ENCODE results near the gene PRMT1.

The PRMT1 gene

GRCh38 chr19:49685845-49686332 is 8.8 kb downstream of the PRMT1 start:
- no peak for DNase-seq (ENCODE audit: low read depth)
- TF ChIP-seq, protein P1, sequence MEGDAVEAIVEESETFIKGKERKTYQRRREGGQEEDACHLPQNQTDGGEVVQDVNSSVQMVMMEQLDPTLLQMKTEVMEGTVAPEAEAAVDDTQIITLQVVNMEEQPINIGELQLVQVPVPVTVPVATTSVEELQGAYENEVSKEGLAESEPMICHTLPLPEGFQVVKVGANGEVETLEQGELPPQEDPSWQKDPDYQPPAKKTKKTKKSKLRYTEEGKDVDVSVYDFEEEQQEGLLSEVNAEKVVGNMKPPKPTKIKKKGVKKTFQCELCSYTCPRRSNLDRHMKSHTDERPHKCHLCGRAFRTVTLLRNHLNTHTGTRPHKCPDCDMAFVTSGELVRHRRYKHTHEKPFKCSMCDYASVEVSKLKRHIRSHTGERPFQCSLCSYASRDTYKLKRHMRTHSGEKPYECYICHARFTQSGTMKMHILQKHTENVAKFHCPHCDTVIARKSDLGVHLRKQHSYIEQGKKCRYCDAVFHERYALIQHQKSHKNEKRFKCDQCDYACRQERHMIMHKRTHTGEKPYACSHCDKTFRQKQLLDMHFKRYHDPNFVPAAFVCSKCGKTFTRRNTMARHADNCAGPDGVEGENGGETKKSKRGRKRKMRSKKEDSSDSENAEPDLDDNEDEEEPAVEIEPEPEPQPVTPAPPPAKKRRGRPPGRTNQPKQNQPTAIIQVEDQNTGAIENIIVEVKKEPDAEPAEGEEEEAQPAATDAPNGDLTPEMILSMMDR (IDR thresholded peaks at IDR 0.05; ENCODE audit: low read depth, low read length, missing control alignments) = no peak
- H3K4me3 ChIP-seq (ENCODE audit: low read depth, low read length) = no peak overlapping the region

DNA sequence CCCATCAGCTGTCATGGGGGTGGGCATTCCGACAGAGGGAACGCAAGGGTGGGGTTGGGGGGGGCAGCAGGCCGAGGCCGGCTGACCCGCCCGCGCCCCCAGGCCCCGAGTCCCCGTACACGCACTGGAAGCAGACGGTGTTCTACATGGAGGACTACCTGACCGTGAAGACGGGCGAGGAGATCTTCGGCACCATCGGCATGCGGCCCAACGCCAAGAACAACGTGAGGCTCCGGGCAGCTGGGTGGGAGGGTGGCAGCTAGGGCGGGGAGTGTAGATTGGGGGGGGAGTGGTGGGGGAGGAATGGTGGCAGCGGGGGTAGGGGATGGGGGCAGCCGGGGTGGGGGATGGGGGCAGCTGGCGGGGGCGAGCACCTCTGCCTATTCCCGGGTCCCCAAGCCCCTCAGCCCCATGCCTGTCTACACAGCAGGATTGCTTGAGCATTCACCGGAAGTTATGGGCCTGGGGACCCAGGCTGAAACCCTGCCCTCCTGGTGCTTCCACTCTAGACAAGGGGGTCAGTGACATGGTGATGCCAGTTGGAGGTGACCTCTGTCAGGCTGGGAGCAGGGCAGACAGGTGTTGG is 9.5 kb downstream of the PRMT1 start:
- no peak for DNase-seq (ENCODE audit: low read depth)
- no peak overlapping the region for H3K4me3 ChIP-seq (ENCODE audit: low read depth, low read length)
- TF ChIP-seq, protein P1 (IDR thresholded peaks at IDR 0.05; ENCODE audit: low read depth, low read length, missing control alignments) = no peak

DNA sequence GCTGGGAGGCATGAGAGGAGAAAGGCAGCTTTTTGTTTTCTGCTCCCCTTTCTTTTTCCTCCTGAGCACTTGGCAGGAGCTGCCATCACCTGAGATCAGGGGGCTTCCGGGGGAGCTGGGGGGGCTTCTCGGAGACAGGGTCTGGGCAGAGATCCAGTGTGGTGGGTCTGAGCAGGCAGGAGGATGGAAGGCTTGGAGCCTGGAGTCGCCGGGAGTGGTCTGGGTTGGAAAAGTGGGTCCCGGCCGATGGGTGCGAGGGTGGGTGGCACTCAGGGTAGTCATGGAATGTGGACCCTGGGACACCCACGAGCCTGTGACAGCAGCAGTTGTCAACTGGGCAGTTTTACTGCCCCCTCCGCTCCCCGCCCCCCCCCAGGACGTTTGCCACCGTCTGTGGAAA is 10.1 kb downstream of the PRMT1 start:
- no peak overlapping the region for H3K4me3 ChIP-seq (ENCODE audit: low read depth, low read length)
- no peak for DNase-seq (ENCODE audit: low read depth)
- TF ChIP-seq, protein P1 (IDR thresholded peaks at IDR 0.05; ENCODE audit: low read depth, low read length, missing control alignments) = no peak

DNA sequence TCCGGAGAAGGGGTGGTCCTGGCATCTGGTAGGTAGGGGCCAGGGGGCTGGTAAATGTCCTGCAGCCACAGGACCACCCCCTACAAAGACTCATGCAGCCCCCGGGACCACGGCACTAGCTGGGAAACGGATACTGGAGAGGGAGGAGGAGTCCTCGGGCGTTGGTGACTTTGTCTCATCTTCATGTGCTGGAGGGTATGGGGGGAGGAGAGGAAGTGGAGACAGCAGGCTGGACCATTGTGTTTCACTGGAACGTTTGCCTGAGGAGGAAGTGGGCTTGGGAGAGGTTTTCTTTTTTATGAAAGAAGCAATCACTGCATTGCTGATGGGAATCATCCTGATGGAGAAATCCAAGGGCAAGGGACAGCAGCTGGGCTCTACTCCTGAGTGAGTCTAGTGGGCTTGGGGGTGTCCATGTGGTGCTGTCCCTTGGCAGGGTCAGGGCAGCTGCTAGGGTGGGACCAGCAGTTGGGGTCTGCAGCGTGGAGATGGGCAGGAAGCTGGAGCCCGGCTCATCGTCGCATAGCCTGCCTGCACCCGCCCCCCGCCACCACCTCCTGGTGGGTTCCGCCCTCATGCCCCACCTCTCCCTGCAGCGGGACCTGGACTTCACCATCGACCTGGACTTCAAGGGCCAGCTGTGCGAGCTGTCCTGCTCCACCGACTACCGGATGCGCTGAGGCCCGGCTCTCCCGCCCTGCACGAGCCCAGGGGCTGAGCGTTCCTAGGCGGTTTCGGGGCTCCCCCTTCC is 10.7 kb downstream of the PRMT1 start:
- TF ChIP-seq, protein P1 (IDR thresholded peaks at IDR 0.05; ENCODE audit: low read depth, low read length, missing control alignments) = no peak
- H3K4me3 ChIP-seq (ENCODE audit: low read depth, low read length) = no peak overlapping the region
- no peak for DNase-seq (ENCODE audit: low read depth)

DNA sequence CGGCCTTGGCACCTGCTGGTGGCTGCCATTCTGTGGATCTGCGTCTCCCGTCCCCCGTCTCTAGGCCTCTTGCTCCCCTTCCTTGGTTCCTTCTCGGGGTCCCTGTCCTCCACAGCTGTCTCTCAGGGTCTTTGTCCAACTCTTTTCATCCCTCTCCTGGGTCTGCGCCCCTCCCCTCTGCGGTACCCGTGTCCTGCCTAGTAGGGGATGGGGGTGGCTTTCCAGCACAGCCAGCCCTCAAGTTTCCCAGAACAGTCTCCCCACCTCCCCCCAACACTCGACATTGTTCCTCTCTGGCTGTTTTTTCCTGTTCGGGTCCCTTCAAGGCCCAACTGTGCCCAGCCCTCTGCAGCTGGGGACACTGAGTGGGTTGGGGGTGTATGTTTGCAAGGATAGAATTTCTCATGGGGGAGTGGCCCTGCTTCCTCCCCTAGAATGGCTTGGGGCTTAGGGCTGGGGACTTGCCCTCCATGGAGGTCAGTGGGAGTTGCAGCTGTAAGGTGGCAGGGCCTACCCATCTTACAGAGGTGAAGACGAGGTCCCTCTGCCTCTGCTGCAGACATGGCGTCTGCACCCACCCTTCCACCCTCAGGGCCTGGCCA is 11.6 kb downstream of the PRMT1 start:
- no peak overlapping the region for H3K4me3 ChIP-seq (ENCODE audit: low read depth, low read length)
- TF ChIP-seq, protein P1 (IDR thresholded peaks at IDR 0.05; ENCODE audit: low read depth, low read length, missing control alignments) = no peak
- DNase-seq (ENCODE audit: low read depth) = no peak

DNA sequence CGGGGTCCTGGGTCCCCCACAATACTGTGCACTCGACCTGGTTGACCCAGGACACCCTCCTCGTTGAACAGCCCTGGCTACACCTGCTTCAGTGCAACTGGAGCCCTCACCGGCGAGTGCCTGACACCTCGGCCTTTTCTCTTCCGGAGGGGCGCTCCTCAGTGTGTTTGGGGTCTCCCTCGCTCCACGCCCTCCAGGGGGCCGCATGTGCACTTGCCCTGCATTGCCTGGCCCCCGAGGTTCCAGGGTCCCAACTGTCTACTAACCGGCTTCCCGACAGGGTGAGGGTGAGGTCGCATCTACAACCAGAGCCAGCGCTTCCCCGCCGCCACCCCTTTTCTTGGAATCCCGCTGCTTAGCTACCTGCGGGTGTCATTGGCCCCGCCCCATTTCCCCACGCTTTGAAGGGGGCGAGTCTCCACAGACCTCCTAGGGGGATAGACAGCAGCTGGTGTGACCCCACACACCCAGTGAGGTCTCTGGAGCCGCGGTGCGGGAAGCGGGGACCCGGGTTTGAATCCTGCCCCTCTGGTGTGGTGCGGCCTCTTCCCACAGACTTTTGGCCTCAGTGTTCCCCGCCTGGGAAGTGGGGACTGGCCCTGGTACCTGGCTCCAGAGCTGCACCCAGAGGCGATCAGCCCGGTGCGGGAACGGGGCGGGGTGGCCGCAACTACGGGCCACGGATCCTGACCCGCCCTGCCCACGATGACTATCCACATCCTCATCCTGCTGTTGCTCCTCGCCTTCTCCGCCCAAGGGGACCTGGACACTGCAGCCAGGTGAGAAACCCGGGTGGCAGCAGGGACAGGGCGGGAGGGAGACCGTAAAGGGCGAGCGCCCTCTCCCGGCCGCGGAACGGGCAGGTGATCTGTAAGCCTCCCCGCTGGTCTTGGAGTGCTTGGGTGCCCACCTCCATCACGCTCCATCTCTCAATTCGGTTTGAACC is 12.3 kb downstream of the PRMT1 start, which contains the start of gene ADM5:
Gene ADM5, plus strand, starts transcription at position 462 of the 946 bp plus-strand sequence. Its CDS starts 244 bp downstream, at position 706.
- TF ChIP-seq, protein P1 (IDR thresholded peaks at IDR 0.05; ENCODE audit: low read depth, low read length, missing control alignments) = no peak
- DNase-seq (ENCODE audit: low read depth) = no peak
- no peak within 1 kb of the TSS for H3K4me3 ChIP-seq (ENCODE audit: low read depth, low read length)

Measured in GM12864 (cell line).